GM21423 (cell line): ENCODE measurements around the gene SFN.
"Not testable (repeated sequence)": the region's sequence is repeated elsewhere in the genome, so short reads cannot be mapped to it uniquely, and the experiment has no call there.

Experiments used
- ATAC-seq: cut with Tn5 transposase; IDR thresholded peaks from one replicate; pipeline ENCODE4 v1.9.1; 2021; ENCODE audit warnings: mild to moderate bottlenecking, moderate library complexity; ENCODE audit not compliant: unreplicated experiment

The SFN gene

GRCh38 chr1:26838474-26839338, 24.2 kb upstream of the SFN start:
- ATAC-seq: peak; percentile 91

- ATAC-seq: peak; percentile 19
Observed at GRCh38 chr1:26839339-26839722, 23.6 kb upstream of the SFN start.

GRCh38 chr1:26839779-26840178, 23.2 kb upstream of the SFN start:
- no peak for ATAC-seq

- ATAC-seq: no peak
Observed at GRCh38 chr1:26844424-26845196, 18.3 kb upstream of the SFN start.

- ATAC-seq: not testable (repeated sequence)
Observed at GRCh38 chr1:26847826-26848225, 15.1 kb upstream of the SFN start.

- no peak for ATAC-seq
Observed at GRCh38 chr1:26848499-26848898, 14.4 kb upstream of the SFN start.

- ATAC-seq: no peak
Observed at GRCh38 chr1:26848941-26849774, 13.8 kb upstream of the SFN start.

GRCh38 chr1:26851106-26851684, 11.8 kb upstream of the SFN start:
- no peak for ATAC-seq

GRCh38 chr1:26852701-26853100, 10.2 kb upstream of the SFN start:
- no peak for ATAC-seq

GRCh38 chr1:26853156-26853555, 9.8 kb upstream of the SFN start:
- no peak for ATAC-seq

GRCh38 chr1:26853600-26853999, 9.3 kb upstream of the SFN start:
- no peak for ATAC-seq

- no peak for ATAC-seq
Observed at GRCh38 chr1:26854906-26855305, 8.0 kb upstream of the SFN start.

- ATAC-seq: no peak
Observed at GRCh38 chr1:26855636-26856035, 7.3 kb upstream of the SFN start.

- ATAC-seq: no peak
Observed at GRCh38 chr1:26856181-26856580, 6.8 kb upstream of the SFN start.

GRCh38 chr1:26856604-26857469, 6.1 kb upstream of the SFN start:
- ATAC-seq: no peak

- no peak for ATAC-seq
Observed at GRCh38 chr1:26857473-26858060, 5.4 kb upstream of the SFN start.

GRCh38 chr1:26858160-26858559, 4.8 kb upstream of the SFN start:
- ATAC-seq: no peak

GRCh38 chr1:26858891-26859640, 3.9 kb upstream of the SFN start:
- ATAC-seq: no peak

- no peak for ATAC-seq
Observed at GRCh38 chr1:26861286-26861701, 1.7 kb upstream of the SFN start.
